Mammary epithelial cell (primary cell): Measurements from ENCODE around the gene TYW1.

Experiments
- CTCF ChIP-seq, 2 donors: IDR thresholded peaks in 1 of 2; conservative IDR thresholded peaks in 1 of 2; 2 replicates each; pipeline ENCODE4 v1.5.1; 2011 to 2012; ENCODE audit warnings: inconsistent platforms in 2 of 2, low read length in 2 of 2, mild to moderate bottlenecking in 2 of 2, control low read depth in 1 of 2, low read depth in 1 of 2; ENCODE audit not compliant: insufficient read depth in 1 of 2; ENCODE audit errors: extremely low read depth in 1 of 2
- EZH2 ChIP-seq: IDR thresholded peaks from 2 replicates; pipeline ENCODE4 v1.6.1; 2012; ENCODE audit warnings: low read length, inconsistent platforms, borderline replicate concordance

GRCh38 chr7:67056683-67057082, 60.0 kb downstream of the TYW1 start:
- TF ChIP-seq CTCF (conservative IDR thresholded peaks at IDR 0.05 in 1 of 2, IDR thresholded peaks at IDR 0.05 in 1 of 2; ENCODE audit: extremely low read depth in 1 of 2, insufficient read depth in 1 of 2, low read depth in 1 of 2, low read length in 2 of 2) (no peak), EZH2 (no peak)
